ENCODE data around the gene CHRNB2.

DNA sequence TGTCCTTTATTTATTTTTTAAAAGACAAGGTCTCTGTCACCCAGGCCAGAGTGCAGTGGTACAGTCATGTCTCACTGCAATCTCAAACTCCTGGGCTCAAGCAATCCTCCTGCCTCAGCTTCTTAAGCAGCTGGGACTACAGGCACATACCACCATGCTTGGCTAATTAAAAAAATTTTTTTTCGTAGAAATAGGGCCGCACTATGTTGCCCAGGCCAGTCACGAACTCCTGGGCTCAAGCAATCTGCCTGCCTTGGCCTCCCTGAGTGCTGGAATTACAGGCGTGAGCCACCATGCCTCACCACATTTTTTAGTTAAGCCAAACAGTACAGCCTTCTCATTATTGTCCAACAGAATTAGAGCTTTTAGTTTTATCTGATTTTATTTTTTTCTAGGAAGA, 47.8 kb downstream of the CHRNB2 start:
- TF ChIP-seq, protein P1, sequence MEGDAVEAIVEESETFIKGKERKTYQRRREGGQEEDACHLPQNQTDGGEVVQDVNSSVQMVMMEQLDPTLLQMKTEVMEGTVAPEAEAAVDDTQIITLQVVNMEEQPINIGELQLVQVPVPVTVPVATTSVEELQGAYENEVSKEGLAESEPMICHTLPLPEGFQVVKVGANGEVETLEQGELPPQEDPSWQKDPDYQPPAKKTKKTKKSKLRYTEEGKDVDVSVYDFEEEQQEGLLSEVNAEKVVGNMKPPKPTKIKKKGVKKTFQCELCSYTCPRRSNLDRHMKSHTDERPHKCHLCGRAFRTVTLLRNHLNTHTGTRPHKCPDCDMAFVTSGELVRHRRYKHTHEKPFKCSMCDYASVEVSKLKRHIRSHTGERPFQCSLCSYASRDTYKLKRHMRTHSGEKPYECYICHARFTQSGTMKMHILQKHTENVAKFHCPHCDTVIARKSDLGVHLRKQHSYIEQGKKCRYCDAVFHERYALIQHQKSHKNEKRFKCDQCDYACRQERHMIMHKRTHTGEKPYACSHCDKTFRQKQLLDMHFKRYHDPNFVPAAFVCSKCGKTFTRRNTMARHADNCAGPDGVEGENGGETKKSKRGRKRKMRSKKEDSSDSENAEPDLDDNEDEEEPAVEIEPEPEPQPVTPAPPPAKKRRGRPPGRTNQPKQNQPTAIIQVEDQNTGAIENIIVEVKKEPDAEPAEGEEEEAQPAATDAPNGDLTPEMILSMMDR (IDR thresholded peaks at IDR 0.05): no peak
- no peak for TF ChIP-seq POLR2A (IDR thresholded peaks at IDR 0.05)
